KMS-11 (cell line): ENCODE measurements around the gene OR2AE1.
A peak's percentile ranks its signal among the peaks of the same experiment; 100 is the strongest.

Experiments used
- H2AFZ ChIP-seq: fragments of 200-600 bp; sonication (generic); 2 replicates; pipeline ENCODE4 v1.6.1; 2016; ENCODE audit warnings: antibody characterized with exemption, mixed run types, low read depth
- H3K27ac ChIP-seq: fragments of 200-600 bp; sonication (generic); 2 replicates; pipeline ENCODE4 v1.6.1; 2016; ENCODE audit warnings: mild to moderate bottlenecking, mixed run types
- H3K27me3 ChIP-seq: fragments of 200-600 bp; sonication (generic); 2 replicates; pipeline ENCODE4 v1.6.1; 2017; ENCODE audit warnings: mild to moderate bottlenecking, low read depth, mixed run types, moderate library complexity; ENCODE audit not compliant: insufficient read depth
- H3K36me3 ChIP-seq: fragments of 200-600 bp; sonication (generic); 2 replicates; pipeline ENCODE4 v1.6.1; 2017; ENCODE audit warnings: mild to moderate bottlenecking, mixed run types; ENCODE audit not compliant: insufficient read depth
- H3K4me1 ChIP-seq: fragments of 200-600 bp; sonication (generic); 2 replicates; pipeline ENCODE4 v1.6.1; 2016; ENCODE audit warnings: mild to moderate bottlenecking, low read depth, mixed run types; ENCODE audit not compliant: poor library complexity, severe bottlenecking
- H3K4me2 ChIP-seq: fragments of 200-600 bp; sonication (generic); 2 replicates; pipeline ENCODE4 v1.7.0; 2016; ENCODE audit warnings: mild to moderate bottlenecking, mixed run types
- H3K4me3 ChIP-seq: fragments of 200-600 bp; sonication (generic); IDR thresholded peaks from 2 replicates; pipeline ENCODE4 v1.6.1; 2017; ENCODE audit warnings: low read depth, low read length, mixed read lengths; ENCODE audit not compliant: insufficient read depth
- H3K79me2 ChIP-seq: fragments of 200-600 bp; sonication (generic); 2 replicates; pipeline ENCODE4 v1.6.1; 2016; ENCODE audit warnings: low read depth, mixed run types; ENCODE audit not compliant: insufficient read depth
- H3K9ac ChIP-seq: fragments of 200-600 bp; sonication (generic); 2 replicates; pipeline ENCODE4 v1.6.1; 2016; ENCODE audit warnings: mild to moderate bottlenecking, mixed run types
- H4K20me1 ChIP-seq: fragments of 200-600 bp; sonication (generic); 2 replicates; pipeline ENCODE4 v1.6.1; 2016; ENCODE audit warnings: mild to moderate bottlenecking, mixed run types; ENCODE audit not compliant: insufficient read depth
- CTCF ChIP-seq: fragments of 200-600 bp; sonication (generic); conservative IDR thresholded peaks from 2 replicates; pipeline ENCODE4 v1.6.1; 2017; ENCODE audit warnings: low read depth, mild to moderate bottlenecking, antibody characterized with exemption, low read length, moderate library complexity, mixed read lengths

OR2AE1 gene

DNA sequence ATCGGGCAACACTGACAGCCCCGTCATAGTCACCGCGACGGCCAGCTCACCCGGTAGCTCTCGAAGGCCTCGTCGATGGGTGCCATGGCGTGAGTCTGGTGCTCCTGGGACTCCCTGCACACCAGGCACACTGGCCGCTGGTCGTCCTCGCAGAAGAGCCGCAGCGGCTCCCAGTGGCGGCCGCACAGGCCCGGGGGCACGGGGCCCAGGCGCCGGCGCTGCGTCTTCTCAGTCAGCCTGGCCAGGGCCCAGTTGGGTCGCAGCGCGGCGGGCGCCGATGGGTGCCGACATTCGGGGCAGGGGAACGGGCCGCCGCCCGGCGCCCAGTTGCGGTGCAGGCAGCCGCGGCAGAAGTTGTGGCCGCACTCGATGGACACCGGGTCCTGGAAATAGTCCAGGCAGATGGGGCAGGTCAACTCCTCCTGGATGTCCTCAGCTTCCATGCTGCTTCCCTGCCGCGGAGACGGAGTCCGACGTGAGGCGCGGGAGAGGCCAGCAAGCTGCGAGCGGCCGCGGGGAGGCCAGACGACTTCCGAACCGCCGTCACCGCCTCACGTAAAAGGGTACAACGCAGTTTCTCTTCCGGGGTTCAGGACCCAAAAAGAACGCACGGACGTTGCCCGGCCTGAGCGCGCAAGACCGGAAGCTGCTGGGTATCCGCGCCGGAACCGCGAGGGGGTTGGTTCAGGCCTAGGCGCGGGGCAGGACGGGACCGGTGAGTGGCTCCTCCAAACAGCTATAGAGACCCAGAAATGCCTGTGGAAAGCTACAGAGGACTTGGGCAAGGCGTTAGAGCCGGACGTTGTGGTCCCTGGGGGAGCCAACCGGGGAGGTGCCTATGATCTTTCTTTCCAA, 42.4 kb upstream of the OR2AE1 start, which contains the start of gene TRIM4:
TRIM4 (minus strand) TSS at position 572 of the 855 bp plus-strand sequence; CDS start at position 443, 129 bp downstream.
- H3K27ac ChIP-seq = peak within 1 kb of the TSS; percentile 63

GRCh38 chr7:99910976-99911375, 34.1 kb upstream of the OR2AE1 start:
- H3K36me3 ChIP-seq = peaks cover 14% of the 10 kb centered on the region; the same call in 1 of the 2 replicates

More for the DNA sequence above, 42.4 kb upstream of the OR2AE1 start, which contains the start of gene TRIM4:
- Histone ChIP-seq H3K4me1 (peaks cover 22% of the 10 kb centered on the region), H3K36me3 (no peaks in the 10 kb centered on the region), H3K4me2 (peak within 1 kb of the TSS; percentile 65), H3K4me3 (peak within 1 kb of the TSS; percentile 70), H2AFZ (peak within 1 kb of the TSS; percentile 74), H3K79me2 (peaks cover 26% of the 10 kb centered on the region), H3K9ac (peak within 1 kb of the TSS; percentile 77; the same call in 1 of the 2 replicates), H3K27me3 (no peaks in the 10 kb centered on the region), H4K20me1 (no peaks in the 10 kb centered on the region)
- TF ChIP-seq CTCF = 0 out of 2 replicates have a peak, but pooled peaks have one; percentile 16

GRCh38 chr7:99901581-99901980, 24.7 kb upstream of the OR2AE1 start:
- no peak for TF ChIP-seq CTCF

More at GRCh38 chr7:99910976-99911375, 34.1 kb upstream of the OR2AE1 start:
- Histone ChIP-seq H3K4me3 (no peak overlapping the region), H3K27me3 (no peaks in the 10 kb centered on the region), H2AFZ (no peak overlapping the region), H3K27ac (no peak overlapping the region), H3K79me2 (peaks cover 35% of the 10 kb centered on the region), H4K20me1 (0 out of 2 replicates have a peak, but pooled peaks cover 9% of the 10 kb centered on the region), H3K4me2 (no peak overlapping the region), H3K9ac (no peak overlapping the region), H3K4me1 (peaks cover 6% of the 10 kb centered on the region)
- TF ChIP-seq CTCF = no peak

GRCh38 chr7:99899830-99900519, 23.1 kb upstream of the OR2AE1 start:
- no peaks in the 10 kb centered on the region for H3K27me3 ChIP-seq
- no peaks in the 10 kb centered on the region for H4K20me1 ChIP-seq
- H3K9ac ChIP-seq = no peak overlapping the region
- H3K27ac ChIP-seq = no peak overlapping the region
- no peak overlapping the region for H3K4me2 ChIP-seq
- no peaks in the 10 kb centered on the region for H3K36me3 ChIP-seq
- no peaks in the 10 kb centered on the region for H3K79me2 ChIP-seq
- no peak overlapping the region for H2AFZ ChIP-seq
- TF ChIP-seq CTCF = no peak
- no peak overlapping the region for H3K4me3 ChIP-seq
- no peaks in the 10 kb centered on the region for H3K4me1 ChIP-seq

More at GRCh38 chr7:99901581-99901980, 24.7 kb upstream of the OR2AE1 start:
- no peaks in the 10 kb centered on the region for H3K4me1 ChIP-seq
- H3K27ac ChIP-seq = no peak overlapping the region
- no peak overlapping the region for H2AFZ ChIP-seq
- H3K36me3 ChIP-seq = 0 out of 2 replicates have a peak, but pooled peaks cover under 1% of the 10 kb centered on the region
- no peak overlapping the region for H3K4me3 ChIP-seq
- H4K20me1 ChIP-seq = no peaks in the 10 kb centered on the region
- no peaks in the 10 kb centered on the region for H3K79me2 ChIP-seq
- no peak overlapping the region for H3K9ac ChIP-seq
- no peak overlapping the region for H3K4me2 ChIP-seq
- H3K27me3 ChIP-seq = no peaks in the 10 kb centered on the region
